ENCODE results near the gene CDK2AP2.
"Not testable (repeated sequence)": the region's sequence is repeated elsewhere in the genome, so short reads cannot be mapped to it uniquely, and the experiment has no call there.

DNA sequence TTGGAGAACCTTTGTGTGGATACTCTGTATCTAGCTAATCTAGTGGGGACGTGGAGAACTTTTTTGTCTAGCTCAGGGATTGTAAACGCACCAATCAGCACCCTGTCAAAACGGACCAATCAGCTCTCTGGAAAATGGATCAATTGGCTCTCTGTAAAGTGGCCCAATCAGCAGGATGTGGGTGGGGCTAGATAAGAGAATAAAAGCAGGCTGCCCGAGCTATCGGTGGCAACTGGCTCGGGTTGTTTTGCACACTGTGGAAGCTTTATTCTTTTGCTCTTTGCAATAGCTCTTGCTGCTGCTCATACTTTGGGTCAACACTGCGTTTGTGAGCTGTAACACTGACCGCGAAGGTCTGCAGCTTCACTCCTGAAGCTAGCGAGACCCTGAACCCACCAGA lies 31.3 kb downstream of the CDK2AP2 start:
- TF ChIP-seq, protein P1, sequence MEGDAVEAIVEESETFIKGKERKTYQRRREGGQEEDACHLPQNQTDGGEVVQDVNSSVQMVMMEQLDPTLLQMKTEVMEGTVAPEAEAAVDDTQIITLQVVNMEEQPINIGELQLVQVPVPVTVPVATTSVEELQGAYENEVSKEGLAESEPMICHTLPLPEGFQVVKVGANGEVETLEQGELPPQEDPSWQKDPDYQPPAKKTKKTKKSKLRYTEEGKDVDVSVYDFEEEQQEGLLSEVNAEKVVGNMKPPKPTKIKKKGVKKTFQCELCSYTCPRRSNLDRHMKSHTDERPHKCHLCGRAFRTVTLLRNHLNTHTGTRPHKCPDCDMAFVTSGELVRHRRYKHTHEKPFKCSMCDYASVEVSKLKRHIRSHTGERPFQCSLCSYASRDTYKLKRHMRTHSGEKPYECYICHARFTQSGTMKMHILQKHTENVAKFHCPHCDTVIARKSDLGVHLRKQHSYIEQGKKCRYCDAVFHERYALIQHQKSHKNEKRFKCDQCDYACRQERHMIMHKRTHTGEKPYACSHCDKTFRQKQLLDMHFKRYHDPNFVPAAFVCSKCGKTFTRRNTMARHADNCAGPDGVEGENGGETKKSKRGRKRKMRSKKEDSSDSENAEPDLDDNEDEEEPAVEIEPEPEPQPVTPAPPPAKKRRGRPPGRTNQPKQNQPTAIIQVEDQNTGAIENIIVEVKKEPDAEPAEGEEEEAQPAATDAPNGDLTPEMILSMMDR (IDR thresholded peaks at IDR 0.05; ENCODE audit: low read length) = not testable (repeated sequence)
- not testable (repeated sequence) for TF ChIP-seq EZH2 (IDR thresholded peaks at IDR 0.05; ENCODE audit: borderline replicate concordance, low read length)
